Panc1 (cell line): ENCODE data around the gene FNTB. TPM values are rescaled to one million over a fixed set of nuclear protein-coding genes. Genes with fewer than 3 reads are reported as not detected.

ENCODE experiments used
- ATAC-seq: fragments of 200-7000 bp; cut with Tn5 transposase; 2 replicates; pipeline ENCODE4 v1.9.1; 2020; ENCODE audit warnings: mild to moderate bottlenecking, moderate library complexity
- BruUV-seq: library from RNA; stranded (reverse); fragments of 400-500 nt; replicated peaks from 2 replicates; lab custom pipeline; 2021; lab: Mats Ljungman, UMichigan
- CTCF ChIA-PET: fragments of 300-600 bp; sonication (Branson Sonifier 250); formaldehyde crosslinking; loops from one replicate; lab custom pipeline; 2022; ENCODE audit warnings: antibody characterized with exemption; lab: Charles Lee
- POLR2A ChIA-PET: fragments of 300-600 bp; sonication (Branson Sonifier 250); formaldehyde crosslinking; loops from one replicate; lab custom pipeline; 2022; ENCODE audit warnings: antibody characterized with exemption; lab: Charles Lee
- DNase-seq: peaks from one replicate; pipeline ENCODE4 v3.0.0-alpha.2; 2010; ENCODE audit warnings: low read depth, low spot score
- H3K27ac ChIP-seq: 2 replicates; pipeline ENCODE4 v1.5.1; 2011; ENCODE audit warnings: mild to moderate bottlenecking, low read length, inconsistent platforms
- H3K27me3 ChIP-seq: fragments of 200-500 bp; sonication (Bioruptor generic); 2 replicates; pipeline ENCODE4 v1.6.0; 2014; ENCODE audit warnings: low read length, inconsistent platforms; ENCODE audit not compliant: control insufficient read depth, insufficient read depth
- H3K36me3 ChIP-seq: fragments of 200-500 bp; sonication (Bioruptor generic); 2 replicates; pipeline ENCODE4 v1.5.1; 2014; ENCODE audit warnings: inconsistent platforms, mild to moderate bottlenecking, low read length, moderate library complexity; ENCODE audit not compliant: control insufficient read depth, insufficient read depth
- H3K4me1 ChIP-seq: 2 replicates; pipeline ENCODE4 v1.5.1; 2011; ENCODE audit warnings: inconsistent platforms, mild to moderate bottlenecking, low read length, moderate library complexity; ENCODE audit not compliant: control insufficient read depth, insufficient read depth
- H3K4me3 ChIP-seq, 2 experiments: 2 replicates each; pipeline ENCODE4 v1.5.1; 2011 to 2012; ENCODE audit warnings: low read depth in 2 of 2, low read length in 2 of 2, mild to moderate bottlenecking in 2 of 2, inconsistent platforms in 1 of 2, moderate library complexity in 1 of 2
- H3K9me3 ChIP-seq: fragments of 200-500 bp; sonication (Bioruptor generic); 2 replicates; pipeline ENCODE4 v1.5.1; 2014; ENCODE audit warnings: low read depth, mild to moderate bottlenecking, inconsistent platforms, low read length, moderate library complexity; ENCODE audit not compliant: control insufficient read depth, insufficient read depth
- CTCF ChIP-seq: fragments of 450-650 bp; IDR thresholded peaks from 2 replicates; pipeline ENCODE4 v1.5.1; 2017; ENCODE audit warnings: mild to moderate bottlenecking
- POLR2AphosphoS5 ChIP-seq: IDR thresholded peaks from 2 replicates; pipeline ENCODE4 v1.6.1; 2012; ENCODE audit warnings: mild to moderate bottlenecking, low read depth, low read length, moderate library complexity
- SIN3A ChIP-seq: IDR thresholded peaks from 2 replicates; pipeline ENCODE4 v1.6.1; 2012; ENCODE audit warnings: low read depth, mild to moderate bottlenecking, low read length, moderate library complexity, borderline replicate concordance; ENCODE audit not compliant: insufficient read depth
- TCF7L2 ChIP-seq: IDR thresholded peaks from 2 replicates; pipeline ENCODE4 v1.6.1; 2011; ENCODE audit warnings: mild to moderate bottlenecking, low read depth, low read length, inconsistent platforms
- in situ Hi-C: cut with HindIII; loops from 2 replicates; pipeline ENCODE4 v1.10.0; 2016; ENCODE audit warnings: low sequenced_read_pairs, low pct_unique_long_range_greater_than_20kb
- intact Hi-C: fragments of 100-400 bp; cut with micrococcal nuclease; formaldehyde crosslinking; loops from one replicate; pipeline ENCODE4 v1.10.0; 2022; ENCODE audit not compliant: unreplicated experiment
- total RNA-seq: library from RNA; stranded (reverse); gene quantifications from one replicate; pipeline ENCODE4 v1.2.1, GENCODE V29; 2021; ENCODE audit not compliant: unreplicated experiment
- TF ChIP-seq, protein P1 (sequence below), 2 experiments: IDR thresholded peaks; 2 replicates each; pipeline ENCODE4 v1.6.1; 2011 to 2012; ENCODE audit warnings: low read depth in 2 of 2, control low read depth in 1 of 2, low read length in 1 of 2, mild to moderate bottlenecking in 1 of 2, moderate library complexity in 1 of 2; ENCODE audit not compliant: insufficient read depth in 1 of 2

The FNTB gene
- total RNA-seq, 1 experiment from 2014 or later, result 13.3 TPM

GRCh38 chr14:65077318-65077717 is 90.6 kb downstream of the FNTB start:
- no TSS peak for BruUV-seq
- H3K4me1 ChIP-seq, result no peaks in the 10 kb centered on the region
- TF ChIP-seq CTCF, result no peak
- TF ChIP-seq, protein P1, sequence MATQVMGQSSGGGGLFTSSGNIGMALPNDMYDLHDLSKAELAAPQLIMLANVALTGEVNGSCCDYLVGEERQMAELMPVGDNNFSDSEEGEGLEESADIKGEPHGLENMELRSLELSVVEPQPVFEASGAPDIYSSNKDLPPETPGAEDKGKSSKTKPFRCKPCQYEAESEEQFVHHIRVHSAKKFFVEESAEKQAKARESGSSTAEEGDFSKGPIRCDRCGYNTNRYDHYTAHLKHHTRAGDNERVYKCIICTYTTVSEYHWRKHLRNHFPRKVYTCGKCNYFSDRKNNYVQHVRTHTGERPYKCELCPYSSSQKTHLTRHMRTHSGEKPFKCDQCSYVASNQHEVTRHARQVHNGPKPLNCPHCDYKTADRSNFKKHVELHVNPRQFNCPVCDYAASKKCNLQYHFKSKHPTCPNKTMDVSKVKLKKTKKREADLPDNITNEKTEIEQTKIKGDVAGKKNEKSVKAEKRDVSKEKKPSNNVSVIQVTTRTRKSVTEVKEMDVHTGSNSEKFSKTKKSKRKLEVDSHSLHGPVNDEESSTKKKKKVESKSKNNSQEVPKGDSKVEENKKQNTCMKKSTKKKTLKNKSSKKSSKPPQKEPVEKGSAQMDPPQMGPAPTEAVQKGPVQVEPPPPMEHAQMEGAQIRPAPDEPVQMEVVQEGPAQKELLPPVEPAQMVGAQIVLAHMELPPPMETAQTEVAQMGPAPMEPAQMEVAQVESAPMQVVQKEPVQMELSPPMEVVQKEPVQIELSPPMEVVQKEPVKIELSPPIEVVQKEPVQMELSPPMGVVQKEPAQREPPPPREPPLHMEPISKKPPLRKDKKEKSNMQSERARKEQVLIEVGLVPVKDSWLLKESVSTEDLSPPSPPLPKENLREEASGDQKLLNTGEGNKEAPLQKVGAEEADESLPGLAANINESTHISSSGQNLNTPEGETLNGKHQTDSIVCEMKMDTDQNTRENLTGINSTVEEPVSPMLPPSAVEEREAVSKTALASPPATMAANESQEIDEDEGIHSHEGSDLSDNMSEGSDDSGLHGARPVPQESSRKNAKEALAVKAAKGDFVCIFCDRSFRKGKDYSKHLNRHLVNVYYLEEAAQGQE (IDR thresholded peaks at IDR 0.05; ENCODE audit: insufficient read depth in 1 of 2, low read depth in 2 of 2, low read length in 1 of 2), result no peak
- TF ChIP-seq POLR2AphosphoS5, result no peak
- no peak for TF ChIP-seq SIN3A
- no peak for TF ChIP-seq TCF7L2
- H3K9me3 ChIP-seq, result no peaks in the 10 kb centered on the region
- no peaks in the 10 kb centered on the region; the same call in 1 of the 2 replicates for H3K36me3 ChIP-seq
- POLR2A ChIA-PET, result no interaction called here
- intact Hi-C loops, result no loop called here
- no peak overlapping the region for H3K27ac ChIP-seq
- ATAC-seq (no peak), DNase-seq (no peak)
- no peaks in the 10 kb centered on the region for H3K27me3 ChIP-seq
- CTCF ChIA-PET, result no interaction called here
- H3K4me3 ChIP-seq, result no peak overlapping the region
- in situ Hi-C loops, result no loop called here

GRCh38 chr14:65079201-65079600 is 92.5 kb downstream of the FNTB start:
- no peaks in the 10 kb centered on the region for H3K9me3 ChIP-seq
- CTCF ChIA-PET, result no interaction called here
- no peak for ATAC-seq
- TF ChIP-seq POLR2AphosphoS5, result no peak
- TF ChIP-seq CTCF, result no peak
- no peak for TF ChIP-seq TCF7L2
- no peaks in the 10 kb centered on the region for H3K4me1 ChIP-seq
- H3K4me3 ChIP-seq, result no peak overlapping the region
- in situ Hi-C loops (no loop called here), intact Hi-C loops (no loop called here)
- H3K27ac ChIP-seq, result no peak overlapping the region
- BruUV-seq, result no TSS peak
- H3K27me3 ChIP-seq, result no peaks in the 10 kb centered on the region
- no peaks in the 10 kb centered on the region; the same call in 1 of the 2 replicates for H3K36me3 ChIP-seq
- POLR2A ChIA-PET, result no interaction called here
- no peak for DNase-seq
